RWPE2 (cell line): Measurements from ENCODE around the gene EPG5.
A peak's percentile ranks its signal among the peaks of the same experiment; 100 is the strongest.

Source experiments
- ATAC-seq: fragments of 200-7000 bp; cut with Tn5 transposase; 3 replicates; pipeline ENCODE4 v1.9.1; 2021; ENCODE audit warnings: low read depth
- DNase-seq: peaks from one replicate; pipeline ENCODE4 v3.0.0-alpha.2; 2020; ENCODE audit warnings: low spot score
- H3K27ac ChIP-seq: fragments of 450-650 bp; 2 replicates; pipeline ENCODE4 v1.5.1; 2017; ENCODE audit warnings: mild to moderate bottlenecking; ENCODE audit not compliant: poor library complexity, severe bottlenecking
- H3K27me3 ChIP-seq: fragments of 250-450 bp; sonication (Bioruptor Pico); 2 replicates; pipeline ENCODE4 v1.5.1; 2021; ENCODE audit warnings: mild to moderate bottlenecking, moderate library complexity; ENCODE audit not compliant: insufficient read depth, poor library complexity, severe bottlenecking
- H3K36me3 ChIP-seq: fragments of 250-450 bp; sonication (Bioruptor Pico); 2 replicates; pipeline ENCODE4 v1.5.1; 2020; ENCODE audit warnings: low read depth, mild to moderate bottlenecking, moderate library complexity
- H3K4me1 ChIP-seq: fragments of 250-450 bp; sonication (Bioruptor Pico); 2 replicates; pipeline ENCODE4 v1.5.1; 2021; ENCODE audit warnings: mild to moderate bottlenecking, moderate library complexity; ENCODE audit not compliant: insufficient read depth, poor library complexity, severe bottlenecking
- H3K4me3 ChIP-seq: fragments of 250-450 bp; sonication (Bioruptor Pico); 2 replicates; pipeline ENCODE4 v1.5.1; 2021; ENCODE audit warnings: mild to moderate bottlenecking, moderate library complexity; ENCODE audit not compliant: severe bottlenecking
- H3K9me3 ChIP-seq: fragments of 250-450 bp; sonication (Bioruptor Pico); 2 replicates; pipeline ENCODE4 v1.5.1; 2021; ENCODE audit warnings: mild to moderate bottlenecking, moderate library complexity; ENCODE audit not compliant: severe bottlenecking
- CTCF ChIP-seq: fragments of 450-650 bp; IDR thresholded peaks from one replicate; pipeline ENCODE4 v1.5.1; 2017; ENCODE audit warnings: mild to moderate bottlenecking, moderate library complexity; ENCODE audit not compliant: poor library complexity, severe bottlenecking

EPG5 gene

GRCh38 chr18:45916302-45916701, 50.8 kb downstream of the EPG5 start:
- DNase-seq, result no peak
- H3K4me3 ChIP-seq, result no peak overlapping the region

GRCh38 chr18:45913276-45913675, 53.9 kb downstream of the EPG5 start:
- no peak for ATAC-seq
- Histone ChIP-seq H3K27me3 (no peaks in the 10 kb centered on the region), H3K36me3 (peaks cover 86% of the 10 kb centered on the region), H3K9me3 (no peaks in the 10 kb centered on the region), H3K4me1 (no peaks in the 10 kb centered on the region), H3K4me3 (no peak overlapping the region), H3K27ac (no peak overlapping the region)
- no peak for DNase-seq
- TF ChIP-seq CTCF, result no peak

More at GRCh38 chr18:45916302-45916701, 50.8 kb downstream of the EPG5 start:
- peaks cover 80% of the 10 kb centered on the region for H3K36me3 ChIP-seq
- H3K27ac ChIP-seq, result no peak overlapping the region
- no peaks in the 10 kb centered on the region for H3K9me3 ChIP-seq
- no peaks in the 10 kb centered on the region for H3K27me3 ChIP-seq
- TF ChIP-seq CTCF, result peak; percentile 13
- H3K4me1 ChIP-seq, result peaks cover 11% of the 10 kb centered on the region
- ATAC-seq, result no peak

- Histone ChIP-seq H3K27me3 (no peaks in the 10 kb centered on the region), H3K4me1 (no peaks in the 10 kb centered on the region), H3K36me3 (peaks cover 80% of the 10 kb centered on the region), H3K27ac (no peak overlapping the region), H3K9me3 (no peaks in the 10 kb centered on the region), H3K4me3 (no peak overlapping the region)
- ATAC-seq, result peak; percentile 58; the same call in 1 of the 3 replicates
- TF ChIP-seq CTCF, result peak; percentile 83
- DNase-seq, result no peak
Observed at GRCh38 chr18:45910405-45911023, 56.6 kb downstream of the EPG5 start.

GRCh38 chr18:45901654-45902210, 65.4 kb downstream of the EPG5 start:
- TF ChIP-seq CTCF, result no peak

GRCh38 chr18:45900623-45901022, 66.5 kb downstream of the EPG5 start:
- no peak for TF ChIP-seq CTCF
- H3K27me3 ChIP-seq, result no peaks in the 10 kb centered on the region
- H3K9me3 ChIP-seq, result no peaks in the 10 kb centered on the region
- no peaks in the 10 kb centered on the region for H3K4me1 ChIP-seq
- DNase-seq, result no peak
- no peak overlapping the region for H3K4me3 ChIP-seq
- H3K36me3 ChIP-seq, result peaks cover 75% of the 10 kb centered on the region
- no peak for ATAC-seq
- no peak overlapping the region for H3K27ac ChIP-seq

More at GRCh38 chr18:45901654-45902210, 65.4 kb downstream of the EPG5 start:
- ATAC-seq (no peak), DNase-seq (no peak)
- Histone ChIP-seq H3K27me3 (no peaks in the 10 kb centered on the region), H3K4me1 (no peaks in the 10 kb centered on the region), H3K27ac (no peak overlapping the region), H3K9me3 (no peaks in the 10 kb centered on the region), H3K4me3 (no peak overlapping the region), H3K36me3 (peaks cover 77% of the 10 kb centered on the region)
